ENCODE data around the gene BMX.

BMX gene

DNA sequence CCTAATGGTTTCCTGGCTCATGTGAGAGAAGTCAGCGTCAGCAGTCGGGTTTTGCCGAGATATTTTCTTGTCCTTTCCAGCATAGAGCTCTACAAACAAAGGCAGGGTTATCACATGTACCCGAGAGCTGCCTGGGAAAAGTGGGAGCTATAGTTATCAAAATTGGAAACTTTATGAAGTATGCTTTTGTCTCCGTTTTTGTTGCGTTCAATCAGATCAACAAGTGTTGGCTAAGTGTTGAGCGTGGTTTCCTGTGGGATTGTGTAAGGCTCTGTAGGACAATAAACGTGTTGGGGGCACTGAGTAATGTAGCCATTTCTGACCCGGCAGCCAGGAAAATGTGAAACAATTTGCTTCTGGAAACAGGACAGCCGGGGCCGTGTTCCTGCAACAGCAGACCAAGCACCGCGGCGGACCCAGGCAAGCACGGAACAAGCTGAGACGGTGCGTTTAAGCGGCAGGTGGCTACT lies at the start of gene BMX:
Gene BMX, plus strand, starts transcription at position 311 of the 470 bp plus-strand sequence. CDS start 7,547 bp downstream, outside the sequence.
- DNase-seq = no peak

DNA sequence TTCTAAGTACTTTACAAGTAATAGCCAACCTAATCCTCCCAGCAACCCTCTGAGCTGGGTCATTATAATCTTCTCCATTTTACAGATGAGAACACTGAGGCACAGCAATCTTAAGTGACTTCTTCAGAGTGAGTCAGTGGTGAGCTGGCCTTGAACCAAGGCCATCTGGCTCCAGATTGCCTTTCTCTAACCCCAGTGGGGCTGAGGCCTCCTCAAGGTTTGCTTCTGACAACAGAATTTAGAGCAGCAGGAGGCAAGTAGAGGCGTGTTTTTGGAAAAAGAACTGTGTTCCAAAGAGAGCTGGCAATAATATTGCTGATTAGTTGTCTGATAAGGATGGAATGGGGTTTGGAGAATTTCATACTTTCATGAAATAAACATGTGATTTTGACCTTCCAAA lies 48.7 kb upstream of the BMX start:
- no peak for DNase-seq

DNA sequence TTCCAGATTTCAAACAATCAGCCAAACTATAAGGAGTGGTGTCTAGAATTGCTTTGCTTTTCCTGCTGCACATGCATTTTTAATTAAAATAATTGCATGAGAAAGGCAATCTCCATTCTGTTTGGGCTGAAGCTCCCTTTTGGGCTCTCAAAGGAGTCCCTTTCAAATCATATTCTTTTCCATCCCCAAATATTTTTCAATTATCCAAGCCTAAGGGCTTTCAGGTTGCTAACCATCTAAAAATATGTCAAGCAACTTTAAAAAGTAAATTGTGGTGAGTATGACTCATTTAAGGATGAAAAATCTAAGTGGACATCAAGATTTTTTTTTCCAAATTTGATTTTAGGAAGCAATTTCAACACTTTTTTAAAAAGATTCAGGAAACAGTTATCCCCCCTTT lies 35.9 kb upstream of the BMX start:
- no peak for DNase-seq

DNA sequence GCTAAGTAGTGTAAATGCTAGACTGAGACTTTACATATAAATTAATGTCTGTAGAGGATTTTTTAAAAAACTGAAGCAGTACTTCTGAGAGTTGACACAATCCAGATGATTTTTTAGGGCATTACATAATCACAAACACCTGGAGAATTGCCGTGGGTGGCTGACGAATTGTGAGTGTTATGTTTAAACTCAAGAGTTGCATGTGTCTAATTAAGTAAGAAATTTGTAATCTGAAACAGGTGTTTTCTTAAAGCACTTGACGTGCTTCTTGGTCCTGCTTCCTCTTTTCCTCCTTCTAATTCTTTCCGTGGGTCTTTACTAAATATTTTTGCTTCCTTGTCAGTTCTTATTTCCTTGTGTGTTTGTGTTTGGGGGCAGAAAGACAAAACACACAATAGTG lies 35.3 kb upstream of the BMX start:
- no peak for DNase-seq

DNA sequence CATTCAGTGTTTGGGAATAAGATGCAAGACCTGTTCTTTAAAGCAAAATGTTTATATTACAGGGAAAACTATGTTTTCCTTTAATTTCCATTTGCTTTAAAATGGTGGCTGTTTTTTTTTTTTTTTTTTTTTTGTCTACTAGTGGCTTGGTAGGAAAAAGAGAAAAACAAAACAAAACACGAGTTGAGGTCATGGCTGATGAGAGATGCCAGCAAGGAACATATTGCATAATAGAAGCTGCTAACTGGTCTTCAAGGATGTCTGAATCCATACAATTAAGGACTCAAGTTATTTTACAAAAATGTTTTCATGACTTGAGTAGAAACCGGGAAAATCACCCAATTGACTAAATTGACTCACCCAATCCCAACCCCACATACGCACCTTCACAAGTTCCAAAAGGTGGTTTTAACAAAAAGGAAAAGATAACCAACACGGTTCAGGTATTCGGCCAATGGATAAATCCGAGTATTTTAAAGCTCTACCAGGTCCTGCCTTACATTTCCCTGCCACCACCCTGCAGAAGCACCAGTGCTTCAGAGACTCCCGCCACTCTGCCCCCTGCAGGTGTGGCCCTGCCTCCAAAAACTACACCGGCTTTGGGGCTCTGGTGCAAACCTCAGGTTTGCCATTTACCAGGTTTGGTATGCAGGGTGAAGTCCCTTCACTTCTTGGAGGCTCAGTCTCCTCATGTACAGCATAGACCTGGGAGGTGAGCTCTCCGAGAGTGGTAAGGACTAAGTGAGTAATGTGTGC lies 34.5 kb upstream of the BMX start:
- DNase-seq = no peak

DNA sequence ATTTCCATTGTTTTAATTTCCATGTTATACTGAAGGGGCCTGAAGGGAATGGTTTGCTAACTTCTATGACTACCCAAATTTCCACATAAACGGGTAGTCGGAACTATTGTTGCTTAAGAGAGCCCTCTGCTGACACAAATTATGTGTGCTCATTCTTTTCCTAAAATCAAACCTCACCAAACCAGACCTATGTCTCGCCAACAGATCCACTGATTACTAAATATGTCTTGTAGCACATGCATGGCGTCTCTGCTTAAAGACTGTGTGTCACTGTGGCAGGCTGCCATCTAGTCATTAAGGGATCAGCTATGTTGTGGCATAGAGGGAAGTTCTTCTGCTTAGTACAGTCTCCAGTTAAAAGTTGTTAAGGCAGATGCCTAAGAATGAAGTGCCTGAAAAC lies 32.6 kb upstream of the BMX start:
- no peak for DNase-seq

DNA sequence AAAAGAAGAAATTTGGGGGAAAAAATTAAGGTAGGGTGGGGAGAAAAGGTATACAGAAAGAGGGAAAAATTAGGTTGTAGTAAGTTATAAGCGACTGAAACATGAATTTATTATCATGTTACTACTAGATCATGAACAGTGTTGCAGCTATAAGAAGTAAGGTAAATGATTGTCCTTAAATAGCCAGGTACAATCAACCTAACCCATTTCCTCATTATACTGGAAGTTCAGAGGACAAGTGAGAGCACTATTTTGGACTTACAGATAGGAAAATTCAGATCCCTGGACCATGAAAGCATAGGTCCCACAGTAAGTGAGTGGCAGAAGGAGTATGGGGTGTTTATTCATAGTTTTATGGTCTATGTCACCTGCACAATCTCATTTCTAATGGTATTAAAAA lies 31.0 kb upstream of the BMX start:
- no peak for DNase-seq

DNA sequence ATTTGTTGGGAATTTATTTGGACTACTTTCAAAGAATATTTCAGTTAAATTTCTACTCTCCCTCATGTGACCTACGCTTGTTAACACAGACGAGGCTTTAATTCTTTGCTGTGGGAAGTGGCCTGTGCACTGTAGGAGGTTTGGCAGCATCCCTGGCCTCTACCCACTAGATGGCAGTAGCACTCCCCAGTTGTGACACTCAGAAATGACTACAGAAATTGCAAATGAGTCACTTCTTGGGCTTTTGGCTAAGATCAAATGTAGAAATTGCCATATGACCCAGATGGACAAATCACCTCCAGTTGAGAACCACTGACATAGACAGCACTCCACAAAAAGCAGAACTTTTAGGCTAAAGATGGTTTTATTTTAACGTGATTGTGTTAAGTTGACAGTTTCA lies 29.6 kb upstream of the BMX start:
- DNase-seq = peak; percentile 43

DNA sequence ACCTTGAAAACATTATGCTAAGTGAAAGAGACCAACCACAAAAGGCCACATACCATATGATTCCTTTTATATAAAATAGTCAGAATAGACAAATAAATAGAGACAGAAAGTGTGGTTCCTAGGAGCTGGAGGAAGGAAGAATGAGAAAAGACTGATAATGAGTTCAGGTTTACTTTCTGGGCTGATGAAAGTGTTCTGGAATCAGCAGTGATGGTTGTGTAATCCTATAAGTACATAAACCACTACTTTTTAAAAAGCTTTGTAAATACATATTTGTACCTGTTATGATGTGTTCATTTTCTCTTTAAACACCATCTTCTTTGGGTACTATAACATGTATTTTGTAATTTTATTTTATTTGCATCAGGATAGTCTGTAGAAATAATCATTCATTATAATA lies 28.1 kb upstream of the BMX start:
- no peak for DNase-seq

DNA sequence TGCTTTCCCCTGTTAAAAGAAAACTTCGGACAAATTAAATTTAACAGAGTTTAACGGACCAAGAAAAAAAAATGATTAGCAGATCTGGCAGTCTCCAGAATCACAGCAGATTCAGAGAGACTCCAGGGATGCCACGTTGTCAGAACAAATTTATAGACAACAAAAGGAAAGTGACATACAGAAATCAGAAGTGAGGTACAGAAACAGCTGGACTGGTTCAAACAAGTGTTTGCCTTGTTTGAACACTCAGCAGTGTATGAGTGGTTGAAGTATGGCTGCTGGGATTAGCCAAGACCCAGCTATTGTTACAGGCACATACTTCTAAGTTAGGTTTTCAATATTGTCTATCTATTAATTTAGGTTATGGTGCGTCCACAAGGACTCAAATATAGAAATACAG lies 26.6 kb upstream of the BMX start:
- peak; percentile 40 for DNase-seq

DNA sequence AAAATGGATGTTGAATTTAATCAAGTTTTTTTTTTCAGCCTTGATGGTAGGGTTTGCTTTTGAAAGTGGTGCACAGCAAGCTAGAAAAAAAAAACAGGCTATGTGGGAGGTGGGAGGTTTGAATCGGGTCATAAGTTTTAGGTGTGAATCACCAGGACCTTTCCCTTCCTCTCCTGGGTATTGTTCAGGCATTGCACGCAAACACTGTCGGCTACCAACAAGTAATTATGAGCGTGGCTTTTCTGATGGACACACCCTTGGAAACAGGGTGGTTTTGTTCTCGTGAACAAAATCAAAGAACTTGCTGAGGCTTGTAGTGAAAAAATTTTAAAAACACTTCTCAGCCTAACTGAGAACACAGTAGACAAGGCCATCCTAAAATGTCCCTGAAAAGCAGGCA lies 25.6 kb upstream of the BMX start:
- DNase-seq = no peak

DNA sequence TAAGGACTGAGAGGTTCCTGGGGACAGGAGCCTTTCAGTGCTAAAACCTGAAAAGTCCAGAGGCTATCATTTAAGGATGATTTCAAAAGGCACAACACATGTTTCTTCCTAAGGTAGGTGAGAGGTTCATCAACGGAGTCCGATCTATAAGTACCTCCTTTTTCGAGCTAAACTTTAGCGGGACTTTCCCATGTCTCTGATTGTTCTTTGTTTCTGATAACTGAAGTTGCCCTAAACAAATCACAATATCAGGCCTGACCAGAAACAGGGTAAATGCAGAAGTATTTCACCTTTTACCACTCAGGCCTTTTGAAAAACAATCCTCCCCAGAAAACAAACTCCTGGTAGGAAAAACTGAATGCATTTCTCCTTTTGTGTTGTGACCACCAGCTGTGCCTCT lies 25.1 kb upstream of the BMX start:
- no peak for DNase-seq

DNA sequence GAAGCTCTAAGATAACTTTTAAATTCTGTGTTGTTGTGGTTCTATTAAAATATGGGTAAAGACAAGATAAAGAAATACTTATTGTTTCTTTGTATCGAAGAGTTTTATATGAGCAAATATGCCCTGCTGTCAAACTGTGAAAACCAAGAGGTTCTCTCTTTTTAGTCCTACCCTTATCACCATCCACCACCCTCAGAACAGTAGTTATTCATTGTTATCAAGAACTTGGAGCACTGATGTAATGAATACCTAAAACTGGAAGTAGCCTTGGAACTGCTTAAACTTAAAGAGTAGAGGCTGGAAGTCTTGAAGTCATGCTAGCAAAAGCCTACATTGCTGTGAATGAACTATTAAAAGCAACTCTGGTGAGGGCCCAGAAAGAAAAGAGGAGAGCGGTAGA lies 16.7 kb upstream of the BMX start:
- DNase-seq = no peak

DNA sequence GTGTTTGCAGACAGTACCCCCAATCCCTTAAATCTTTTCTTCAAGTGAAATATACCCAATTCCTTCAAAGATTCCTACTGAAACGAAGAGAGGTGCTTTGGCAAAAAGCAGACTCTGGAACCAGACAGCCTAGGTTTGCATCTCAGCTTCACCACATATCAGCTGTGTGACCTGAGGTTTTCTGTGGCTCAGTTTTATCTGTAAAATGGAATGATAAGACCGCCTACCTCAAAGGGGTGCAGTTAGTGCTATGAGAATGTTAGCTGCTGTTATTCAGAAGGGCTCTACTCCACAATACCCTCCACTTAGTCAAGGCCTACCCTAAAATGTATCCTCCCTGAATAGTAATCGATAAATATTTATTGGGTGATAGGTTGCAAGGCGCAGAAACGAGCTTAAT lies 8.1 kb upstream of the BMX start:
- DNase-seq = no peak

DNA sequence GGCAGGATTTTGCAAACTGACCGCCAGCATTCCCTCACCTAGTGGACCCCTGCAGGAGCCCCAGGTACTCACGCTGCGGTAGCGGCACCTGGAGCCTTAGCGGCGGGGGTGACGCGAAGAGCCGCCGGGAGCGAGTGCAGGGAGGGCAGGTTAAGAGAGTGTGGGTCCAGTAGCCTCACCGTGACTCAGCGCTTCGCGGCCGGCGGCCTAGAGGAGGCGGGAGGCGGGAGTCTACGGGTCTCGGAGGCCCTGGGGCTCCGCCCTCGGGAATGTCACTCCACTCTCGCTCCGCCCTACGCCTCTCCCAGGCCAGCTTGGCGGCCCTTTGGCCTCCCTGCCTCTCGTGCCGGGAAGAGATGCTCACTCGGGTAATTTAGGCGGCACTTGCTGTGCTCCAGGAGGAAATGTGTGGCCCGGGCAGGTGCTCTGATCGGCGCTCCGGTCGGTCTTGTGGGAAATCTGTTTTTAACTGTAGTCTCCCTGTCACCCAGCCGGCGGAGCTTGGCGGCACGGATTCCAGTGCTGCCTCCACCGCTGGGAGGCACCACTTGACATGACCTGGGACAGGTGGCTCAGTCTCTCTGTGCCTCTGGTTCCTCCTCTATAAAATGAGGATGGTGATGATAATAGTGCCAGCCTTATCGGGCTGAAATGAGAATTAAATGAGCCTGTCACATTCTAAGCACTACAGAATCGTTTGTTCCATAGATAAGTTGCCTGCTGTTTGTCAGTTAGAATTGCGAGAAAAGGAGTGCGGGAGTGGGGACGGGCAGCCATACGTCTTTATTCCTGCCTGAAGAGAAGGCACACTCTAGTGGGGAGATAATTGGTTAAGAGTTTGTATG lies 7.3 kb upstream of the BMX start, which contains the start of gene PIR:
Gene PIR, minus strand, starts transcription at position 216 of the 845 bp plus-strand sequence. CDS start 2,076 bp downstream, outside the sequence.
- peak; percentile 87 for DNase-seq

DNA sequence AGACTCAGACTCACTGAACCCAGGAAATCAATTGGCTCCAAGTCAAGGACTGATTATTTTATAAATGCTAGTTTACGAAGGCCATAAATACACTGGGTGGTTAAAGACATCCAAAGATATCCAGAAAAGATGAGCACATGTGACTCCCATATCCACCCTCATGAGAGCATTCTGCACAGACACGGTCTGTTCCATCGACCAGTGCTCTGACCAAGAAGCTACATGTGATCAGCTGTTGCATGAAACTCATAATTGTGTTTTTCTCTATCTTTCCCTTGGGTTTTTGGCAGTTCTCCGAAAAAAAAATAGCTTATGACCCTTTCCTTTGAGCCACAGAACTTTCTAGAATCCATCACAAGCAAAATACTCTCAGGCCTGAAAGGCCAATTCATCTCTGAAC lies 4.8 kb upstream of the BMX start:
- no peak for DNase-seq

DNA sequence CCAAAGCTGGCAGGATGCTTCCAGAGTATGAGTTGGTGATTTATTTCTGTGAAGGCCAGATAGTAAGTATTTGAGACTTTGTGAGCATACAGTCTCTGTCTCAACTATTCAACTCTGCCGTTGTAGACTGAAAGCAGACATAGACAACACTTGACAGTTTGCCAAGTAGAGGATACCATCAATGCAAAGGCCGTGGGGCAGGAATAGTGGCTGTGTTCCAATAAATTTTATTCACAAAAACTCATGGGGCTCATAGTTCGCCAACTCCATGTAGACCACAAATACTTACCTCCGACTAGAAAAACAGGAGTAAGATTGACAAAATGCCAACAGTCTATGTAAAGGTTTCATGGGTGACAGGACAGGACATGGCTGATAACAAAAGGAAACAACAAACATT lies 3.8 kb upstream of the BMX start:
- no peak for DNase-seq

DNA sequence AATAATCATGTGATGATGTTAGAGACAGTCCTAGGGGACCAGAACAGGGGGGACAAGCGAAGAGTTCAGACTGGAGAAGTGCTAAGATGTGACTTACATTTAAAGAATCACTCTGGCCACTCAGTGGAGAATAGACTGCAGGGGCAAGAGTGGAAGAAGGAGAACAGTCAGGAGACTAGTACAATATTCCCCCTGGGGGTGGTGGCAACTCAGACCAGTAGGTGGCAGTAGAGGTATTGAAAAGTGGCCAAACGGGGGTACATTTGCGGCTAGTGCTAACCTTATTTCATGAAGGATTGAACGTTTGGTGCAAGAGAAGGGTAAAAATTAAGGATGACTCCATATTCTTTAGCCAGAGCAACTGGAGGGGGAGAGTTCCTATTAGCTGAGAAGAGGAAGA lies 2.7 kb upstream of the BMX start:
- DNase-seq = peak; percentile 22

DNA sequence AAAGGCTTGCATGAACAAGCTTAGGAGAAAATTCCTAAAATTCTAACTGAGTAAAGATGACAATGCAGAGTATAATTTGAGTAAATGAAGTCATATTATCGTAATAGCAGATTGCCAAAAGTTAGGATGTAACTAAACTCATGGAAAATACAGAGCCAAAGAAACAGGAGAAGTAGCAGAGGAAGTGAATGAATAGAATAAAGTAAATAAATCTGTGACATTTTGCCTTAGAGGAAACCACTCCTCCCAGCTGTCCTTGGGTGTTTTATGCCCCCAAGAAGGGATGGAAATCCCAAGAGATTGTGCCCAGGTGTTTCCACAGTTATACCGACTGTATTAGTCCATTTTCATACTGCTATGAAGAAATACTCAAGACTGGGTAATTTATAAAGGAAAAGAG lies 1.9 kb upstream of the BMX start:
- no peak for DNase-seq

DNA sequence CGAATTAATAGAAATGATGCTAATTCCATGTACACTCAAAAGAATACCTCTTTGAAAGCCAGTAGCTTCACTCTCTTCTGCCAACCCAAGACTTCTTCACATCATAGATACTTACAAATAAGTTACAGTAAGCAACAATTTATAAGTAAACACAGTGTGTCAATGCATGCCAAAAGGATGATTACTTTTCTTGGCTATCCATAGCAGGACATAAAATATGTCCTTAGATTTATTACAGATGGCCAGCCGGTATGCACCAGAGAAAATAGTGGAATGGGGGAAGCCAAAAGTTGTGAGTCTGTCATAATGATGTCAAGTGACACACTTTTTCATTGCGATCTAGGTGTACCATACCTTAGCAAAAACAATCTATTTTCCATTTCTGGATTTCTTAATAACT lies 631 bp upstream of the BMX start:
- DNase-seq = no peak

DNA sequence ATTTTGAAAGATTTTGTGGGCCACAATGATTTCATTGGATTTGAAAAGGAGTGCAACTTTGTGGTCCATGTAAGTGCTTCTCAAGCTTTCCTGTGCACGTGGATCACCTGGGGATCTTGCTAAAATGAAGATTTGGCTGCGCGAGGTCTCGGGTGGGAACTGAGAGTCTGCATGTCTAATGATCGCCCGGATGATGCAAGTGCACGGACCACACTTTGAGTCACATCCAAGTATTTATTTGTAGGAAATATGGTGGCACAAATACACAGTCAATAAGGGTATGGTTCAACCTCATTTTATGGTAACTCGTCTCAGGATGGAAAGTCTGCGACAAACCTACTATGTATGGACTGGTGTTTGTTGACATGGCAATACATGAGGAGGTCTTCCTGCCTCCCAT lies 899 bp downstream of the BMX start:
- DNase-seq = no peak

DNA sequence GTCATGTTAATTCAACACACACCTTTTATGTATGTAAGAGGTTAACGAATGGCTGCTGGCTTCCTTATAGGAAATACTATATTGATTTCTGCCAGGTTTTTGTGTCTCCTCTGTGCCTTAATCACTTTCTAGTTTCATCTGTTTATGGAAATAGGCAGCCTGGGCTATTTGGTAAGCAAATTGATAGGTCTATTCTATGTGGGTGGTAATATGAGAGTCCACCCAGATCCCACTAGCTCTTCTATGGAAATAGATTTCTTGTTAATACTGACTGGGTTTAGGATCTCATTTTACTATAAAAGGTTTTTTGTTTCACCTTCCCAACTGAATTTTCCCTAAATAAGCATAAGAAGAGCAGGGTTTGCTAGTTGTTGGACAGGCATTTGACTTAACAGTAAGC lies 4.1 kb downstream of the BMX start:
- DNase-seq = no peak

DNA sequence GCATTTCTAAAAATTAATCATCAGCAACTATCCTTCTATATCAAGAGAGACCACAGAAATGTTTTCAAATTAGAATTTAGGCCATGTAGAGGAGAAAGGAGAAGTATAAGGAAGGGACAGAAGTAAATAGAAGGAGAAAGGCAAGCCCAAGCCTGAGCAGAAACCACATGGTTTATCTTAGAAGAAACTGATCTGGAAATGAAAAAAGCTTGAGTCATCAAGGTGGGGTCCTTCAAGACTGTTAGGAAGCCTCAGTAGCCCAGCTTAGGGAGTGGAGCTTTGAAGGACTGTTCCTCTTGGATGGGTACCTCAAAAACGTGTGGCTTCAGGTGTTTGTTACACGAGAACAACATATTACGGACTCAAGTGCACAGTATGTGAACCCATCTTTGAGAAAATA lies 4.5 kb downstream of the BMX start:
- DNase-seq = no peak

DNA sequence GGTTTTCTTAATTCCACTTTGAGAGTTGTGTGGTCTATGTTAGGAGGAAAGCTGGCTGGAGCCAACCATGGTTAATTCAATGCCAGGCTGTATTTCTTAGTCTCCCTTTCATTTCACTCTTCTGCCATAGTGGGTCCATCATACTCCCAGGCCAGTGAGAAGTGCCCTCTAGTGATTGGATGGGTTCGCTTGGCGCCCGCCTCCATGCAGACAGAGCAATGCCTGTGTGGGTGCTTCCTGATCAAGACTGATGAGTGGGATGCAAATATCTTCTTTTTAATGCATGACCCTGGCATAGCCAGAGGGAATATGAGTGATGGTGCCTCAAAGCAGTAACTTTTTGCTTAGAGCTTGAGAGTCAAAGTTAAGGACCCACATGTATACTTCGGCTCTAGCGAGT lies 6.4 kb downstream of the BMX start:
- DNase-seq = no peak

All from NCI-H1092 (cell line).